SK-N-SH (cell line): Measurements from ENCODE around the gene RNU7-1. TPM values are rescaled to one million over a fixed set of nuclear protein-coding genes. Genes with fewer than 3 reads are reported as not detected.

ENCODE experiments used
- CTCF ChIA-PET: fragments of 300-600, 350-600 bp; formaldehyde crosslinking; extraction: SDS; loops from one replicate; lab custom pipeline; 2021; lab: Yijun Ruan, JAX
- POLR2A ChIA-PET: fragments of 350-600 bp; sonication (Branson Sonifier 250); formaldehyde crosslinking; extraction: SDS; loops from one replicate; lab custom pipeline; 2020; ENCODE audit warnings: antibody characterized with exemption, inconsistent platforms; lab: Yijun Ruan, JAX
- DNase-seq: peaks from one replicate; pipeline ENCODE4 v3.0.0; 2012
- H2AFZ ChIP-seq: fragments of 200-600 bp; sonication (generic); 2 replicates; pipeline ENCODE4 v1.8.1; 2016; ENCODE audit warnings: antibody characterized with exemption, mild to moderate bottlenecking, low read depth
- H3F3A ChIP-seq: fragments of 200-600 bp; sonication (generic); replicated peaks from 2 replicates; pipeline ENCODE3; 2016; ENCODE audit warnings: antibody characterized with exemption, mild to moderate bottlenecking; ENCODE audit not compliant: insufficient read depth
- H3K27ac ChIP-seq, 2 experiments: fragments of 200-500 bp in 1 of 2; fragments of 200-600 bp in 1 of 2; sonication (Bioruptor generic) in 1 of 2; sonication (generic), shearing (Covaris generic) in 1 of 2; 2 replicates each; pipeline versions ENCODE4 v1.5.1 to v1.6.1; 2014 to 2016; ENCODE audit warnings: low read depth in 2 of 2, inconsistent platforms in 1 of 2, low read length in 1 of 2, mild to moderate bottlenecking in 1 of 2, mixed read lengths in 1 of 2
- H3K27me3 ChIP-seq: fragments of 200-600 bp; sonication (generic), shearing (Covaris generic); 2 replicates; pipeline ENCODE4 v1.6.1; 2016; ENCODE audit warnings: mixed run types; ENCODE audit not compliant: insufficient read depth
- H3K36me3 ChIP-seq, 2 experiments: fragments of 200-500 bp in 1 of 2; fragments of 200-600 bp in 1 of 2; sonication (Bioruptor generic) in 1 of 2; sonication (generic) in 1 of 2; replicated peaks in 1 of 2; 2 replicates each; pipeline versions ENCODE3 to v1.5.1; 2014 to 2016; ENCODE audit warnings: low read length in 1 of 2, mild to moderate bottlenecking in 1 of 2; ENCODE audit not compliant: insufficient read depth in 2 of 2, control insufficient read depth in 1 of 2
- H3K4me1 ChIP-seq, 2 experiments: fragments of 200-500 bp in 1 of 2; fragments of 200-600 bp in 1 of 2; sonication (Bioruptor generic) in 1 of 2; sonication (generic), shearing (Covaris generic) in 1 of 2; 2 replicates each; pipeline versions ENCODE4 v1.5.1 to v1.6.1; 2014 to 2016; ENCODE audit warnings: low read depth in 1 of 2, low read length in 1 of 2, mixed run types in 1 of 2; ENCODE audit not compliant: insufficient read depth in 2 of 2, control insufficient read depth in 1 of 2
- H3K4me2 ChIP-seq: fragments of 200-600 bp; sonication (generic), shearing (Covaris generic); 2 replicates; pipeline ENCODE4 v1.6.1; 2017; ENCODE audit warnings: mixed run types
- H3K4me3 ChIP-seq, 2 experiments: fragments of 200-500 bp in 1 of 2; fragments of 200-600 bp in 1 of 2; sonication (Bioruptor generic) in 1 of 2; sonication (generic), shearing (Covaris generic) in 1 of 2; 2 replicates each; pipeline versions ENCODE4 v1.5.1 to v1.8.1; 2014 to 2016; ENCODE audit warnings: low read depth in 2 of 2, inconsistent platforms in 1 of 2, low read length in 1 of 2, mild to moderate bottlenecking in 1 of 2, mixed read lengths in 1 of 2, moderate library complexity in 1 of 2
- H3K79me2 ChIP-seq: fragments of 200-600 bp; sonication (generic); 2 replicates; pipeline ENCODE4 v1.8.1; 2017; ENCODE audit warnings: mild to moderate bottlenecking; ENCODE audit not compliant: insufficient read depth
- H3K9ac ChIP-seq: fragments of 200-600 bp; sonication (generic); 2 replicates; pipeline ENCODE4 v1.6.1; 2017; ENCODE audit warnings: mixed run types
- H3K9me2 ChIP-seq: fragments of 200-600 bp; sonication (generic); 2 replicates; pipeline ENCODE4 v1.6.1; 2017; ENCODE audit warnings: mixed run types
- H3K9me3 ChIP-seq: fragments of 200-600 bp; sonication (generic); 2 replicates; pipeline ENCODE4 v1.6.1; 2017; ENCODE audit warnings: mixed run types, mild to moderate bottlenecking, moderate library complexity
- H4K20me1 ChIP-seq: fragments of 200-600 bp; sonication (generic); 2 replicates; pipeline ENCODE4 v1.6.1; 2017; ENCODE audit warnings: mild to moderate bottlenecking, mixed run types; ENCODE audit not compliant: insufficient read depth
- CHD2 ChIP-seq: fragments of 150-350 bp; IDR thresholded peaks from 2 replicates; pipeline ENCODE4 v1.6.1; 2018; ENCODE audit warnings: low read length; ENCODE audit not compliant: partially characterized antibody
- ELF1 ChIP-seq: IDR thresholded peaks from 2 replicates; pipeline ENCODE4 v1.4.0; 2012
- EP300 ChIP-seq, 2 experiments: IDR thresholded peaks; 2 replicates each; pipeline versions ENCODE4 v1.4.0 to v1.6.1; 2012; ENCODE audit warnings: borderline replicate concordance in 1 of 2, low read depth in 1 of 2, low read length in 1 of 2
- EZH2phosphoT487 ChIP-seq: fragments of 200-600 bp; sonication (generic); IDR thresholded peaks from 2 replicates; pipeline ENCODE4 v1.6.1; 2017; ENCODE audit warnings: low read depth, mixed run types, mild to moderate bottlenecking, antibody characterized with exemption, moderate library complexity, borderline replicate concordance
- GABPA ChIP-seq: IDR thresholded peaks from 2 replicates; pipeline ENCODE4 v1.4.0; 2012; ENCODE audit warnings: low read depth, mild to moderate bottlenecking
- JUND ChIP-seq: IDR thresholded peaks from 2 replicates; pipeline ENCODE4 v1.4.0; 2012
- MEF2A ChIP-seq: IDR thresholded peaks from 2 replicates; pipeline ENCODE4 v1.4.0; 2012; ENCODE audit warnings: low read depth, borderline replicate concordance
- NRF1 ChIP-seq: IDR thresholded peaks from 2 replicates; pipeline ENCODE4 v1.6.1; 2012; ENCODE audit warnings: low read depth, mild to moderate bottlenecking, low read length
- POLR2AphosphoS5 ChIP-seq: IDR thresholded peaks from 2 replicates; pipeline ENCODE4 v1.6.1; 2012; ENCODE audit warnings: low read depth, low read length
- RAD21 ChIP-seq: IDR thresholded peaks from 2 replicates; pipeline ENCODE4 v1.6.1; 2012; ENCODE audit warnings: mild to moderate bottlenecking, low read length
- RXRA ChIP-seq: IDR thresholded peaks from 2 replicates; pipeline ENCODE4 v1.4.0; 2012; ENCODE audit warnings: low read depth, mild to moderate bottlenecking, borderline replicate concordance
- TCF12 ChIP-seq: IDR thresholded peaks from 2 replicates; pipeline ENCODE4 v1.4.0; 2012
- TEAD4 ChIP-seq: IDR thresholded peaks from 2 replicates; pipeline ENCODE4 v1.4.0; 2012; ENCODE audit warnings: mild to moderate bottlenecking, borderline replicate concordance; ENCODE audit not compliant: insufficient read depth
- USF2 ChIP-seq: fragments of 150-350 bp; IDR thresholded peaks from 2 replicates; pipeline ENCODE4 v1.6.1; 2017; ENCODE audit warnings: antibody characterized with exemption, low read length, low read depth, borderline replicate concordance
- YY1 ChIP-seq: IDR thresholded peaks from 2 replicates; pipeline ENCODE4 v1.4.0; 2012; ENCODE audit warnings: low read depth, mild to moderate bottlenecking
- WGBS: methylation state at CpG from one replicate; pipeline ENCODE4 v1.1.6; 2017; ENCODE audit warnings: low lambda C conversion rate; 5-methylcytosine and 5-hydroxymethylcytosine counted together
- polyA plus RNA-seq, 3 experiments: library from polyadenylated mRNA; depleted of rRNA; stranded (reverse); fragments of >200 nt; gene quantifications; 2 replicates each; pipeline ENCODE4 v1.2.3, GENCODE V29; 2012
- TF ChIP-seq, protein P1 (sequence below): fragments of 150-350 bp; IDR thresholded peaks from 2 replicates; pipeline ENCODE4 v1.6.1; 2016; ENCODE audit warnings: mild to moderate bottlenecking, low read depth, low read length
- TF ChIP-seq, protein P2 (sequence below): IDR thresholded peaks from 2 replicates; pipeline ENCODE4 v1.4.0; 2012; ENCODE audit warnings: low read depth
- TF ChIP-seq, protein P3 (sequence below): IDR thresholded peaks from 2 replicates; pipeline ENCODE4 v1.4.0; 2012; ENCODE audit warnings: low read depth, borderline replicate concordance
- TF ChIP-seq, protein P4 (sequence below): IDR thresholded peaks from 2 replicates; pipeline ENCODE4 v1.6.1; 2012; ENCODE audit warnings: mild to moderate bottlenecking, low read depth, low read length, moderate library complexity

The RNU7-1 gene
- polyA plus RNA-seq, 1 of the 3 experiments (the other 2 are of a cell fraction) = not detected

- Histone ChIP-seq H3K27me3 (no peaks in the 10 kb centered on the region), H3K79me2 (peaks cover 11% of the 10 kb centered on the region), H3K27ac (no peak overlapping the region), H3K9ac (no peak overlapping the region), H3K9me3 (no peaks in the 10 kb centered on the region), H4K20me1 (no peaks in the 10 kb centered on the region), H3K36me3 (peaks cover 49 to 74% of the 10 kb centered on the region in 2 experiments)
- DNase-seq = no peak
- WGBS = 93% methylated on average over 10 of the region's 10 CpGs
- CTCF ChIA-PET = interaction anchor here (0.8 to 1.9 kb wide), 5 partner anchors 9 to 131 kb away, joined by 3 to 6 read pairs (median 4); partner anchors contain the start of gene C1R
- TF ChIP-seq, protein P1, sequence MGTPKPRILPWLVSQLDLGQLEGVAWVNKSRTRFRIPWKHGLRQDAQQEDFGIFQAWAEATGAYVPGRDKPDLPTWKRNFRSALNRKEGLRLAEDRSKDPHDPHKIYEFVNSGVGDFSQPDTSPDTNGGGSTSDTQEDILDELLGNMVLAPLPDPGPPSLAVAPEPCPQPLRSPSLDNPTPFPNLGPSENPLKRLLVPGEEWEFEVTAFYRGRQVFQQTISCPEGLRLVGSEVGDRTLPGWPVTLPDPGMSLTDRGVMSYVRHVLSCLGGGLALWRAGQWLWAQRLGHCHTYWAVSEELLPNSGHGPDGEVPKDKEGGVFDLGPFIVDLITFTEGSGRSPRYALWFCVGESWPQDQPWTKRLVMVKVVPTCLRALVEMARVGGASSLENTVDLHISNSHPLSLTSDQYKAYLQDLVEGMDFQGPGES = no peak
- TF ChIP-seq, protein P2, sequence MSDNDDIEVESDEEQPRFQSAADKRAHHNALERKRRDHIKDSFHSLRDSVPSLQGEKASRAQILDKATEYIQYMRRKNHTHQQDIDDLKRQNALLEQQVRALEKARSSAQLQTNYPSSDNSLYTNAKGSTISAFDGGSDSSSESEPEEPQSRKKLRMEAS = no peak
- TF ChIP-seq RXRA = no peak
- no peak for TF ChIP-seq POLR2AphosphoS5
- TF ChIP-seq EP300 (IDR thresholded peaks at IDR 0.05; ENCODE audit: borderline replicate concordance in 1 of 2, low read depth in 1 of 2, low read length in 1 of 2) = no peak
- TF ChIP-seq NRF1 = no peak
- no peak for TF ChIP-seq TCF12
- TF ChIP-seq, protein P3, sequence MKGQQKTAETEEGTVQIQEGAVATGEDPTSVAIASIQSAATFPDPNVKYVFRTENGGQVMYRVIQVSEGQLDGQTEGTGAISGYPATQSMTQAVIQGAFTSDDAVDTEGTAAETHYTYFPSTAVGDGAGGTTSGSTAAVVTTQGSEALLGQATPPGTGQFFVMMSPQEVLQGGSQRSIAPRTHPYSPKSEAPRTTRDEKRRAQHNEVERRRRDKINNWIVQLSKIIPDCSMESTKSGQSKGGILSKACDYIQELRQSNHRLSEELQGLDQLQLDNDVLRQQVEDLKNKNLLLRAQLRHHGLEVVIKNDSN = no peak
- no peak for TF ChIP-seq YY1
- TF ChIP-seq JUND = no peak
- TF ChIP-seq, all 33 proteins: peak for 0
- Histone ChIP-seq H3K4me1 (no peaks in the 10 kb centered on the region; a peak in 1 of 4 replicates), H2AFZ (no peak overlapping the region), H3K4me3 (no peak overlapping the region), H3K9me2 (no peaks in the 10 kb centered on the region), H3F3A (no peaks in the 10 kb centered on the region), H3K4me2 (no peak overlapping the region)
- POLR2A ChIA-PET = interaction anchor here (0.6 kb wide), 1 partner anchor 19 kb away, joined by 4 read pairs; no protein-coding TSS in a partner anchor
Observed at GRCh38 chr12:6977653-6978052, 34.0 kb downstream of the RNU7-1 start.

DNA sequence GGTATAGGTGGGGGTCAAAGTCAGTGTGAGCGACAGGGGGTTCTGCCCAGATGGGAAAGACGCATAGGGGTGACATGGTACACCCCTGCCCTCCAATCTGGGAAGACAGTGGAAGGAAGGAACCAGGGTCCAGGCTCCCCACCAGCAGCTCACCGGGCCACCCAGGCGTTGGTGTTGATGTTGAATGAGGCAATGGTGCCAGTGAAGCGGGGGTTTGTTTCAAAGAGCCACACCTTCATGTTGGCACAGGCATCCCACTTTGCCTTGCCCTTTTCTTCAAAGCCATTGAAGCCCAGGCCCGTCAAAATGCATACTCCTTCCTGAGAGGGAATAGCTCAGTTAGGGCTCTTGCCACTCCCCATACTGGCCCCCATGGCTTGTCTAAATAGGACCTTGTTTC is 34.6 kb downstream of the RNU7-1 start:
- Histone ChIP-seq H3K9me3 (no peaks in the 10 kb centered on the region), H3K27me3 (no peaks in the 10 kb centered on the region), H3K9me2 (no peaks in the 10 kb centered on the region), H3K9ac (no peak overlapping the region), H3F3A (no peaks in the 10 kb centered on the region), H3K36me3 (peaks cover 49 to 77% of the 10 kb centered on the region in 2 experiments), H3K27ac (no peak overlapping the region), H2AFZ (no peak overlapping the region), H3K4me1 (no peaks in the 10 kb centered on the region), H3K4me2 (no peak overlapping the region), H3K4me3 (no peak overlapping the region), H4K20me1 (no peaks in the 10 kb centered on the region), H3K79me2 (peaks cover 6% of the 10 kb centered on the region; the same call in 1 of the 2 replicates)
- ChIA-PET CTCF (interaction anchor here (0.8 to 1.9 kb wide), 4 partner anchors 10 to 130 kb away, joined by 3 to 6 read pairs (median 4); partner anchors contain the start of gene C1R), POLR2A (interaction anchor here (0.5 kb wide), 1 partner anchor 9 kb away, joined by 3 read pairs; no protein-coding TSS in a partner anchor)
- no peak for DNase-seq
- 98% methylated on average over 5 of the region's 6 CpGs for WGBS
- TF ChIP-seq RAD21 (no peak), USF2 (no peak), MEF2A (no peak), TCF12 (no peak), TEAD4 (no peak), GABPA (no peak), CHD2 (no peak), JUND (no peak), EZH2phosphoT487 (no peak), ELF1 (no peak)
- TF ChIP-seq, protein P1 = no peak
- TF ChIP-seq, protein P4, sequence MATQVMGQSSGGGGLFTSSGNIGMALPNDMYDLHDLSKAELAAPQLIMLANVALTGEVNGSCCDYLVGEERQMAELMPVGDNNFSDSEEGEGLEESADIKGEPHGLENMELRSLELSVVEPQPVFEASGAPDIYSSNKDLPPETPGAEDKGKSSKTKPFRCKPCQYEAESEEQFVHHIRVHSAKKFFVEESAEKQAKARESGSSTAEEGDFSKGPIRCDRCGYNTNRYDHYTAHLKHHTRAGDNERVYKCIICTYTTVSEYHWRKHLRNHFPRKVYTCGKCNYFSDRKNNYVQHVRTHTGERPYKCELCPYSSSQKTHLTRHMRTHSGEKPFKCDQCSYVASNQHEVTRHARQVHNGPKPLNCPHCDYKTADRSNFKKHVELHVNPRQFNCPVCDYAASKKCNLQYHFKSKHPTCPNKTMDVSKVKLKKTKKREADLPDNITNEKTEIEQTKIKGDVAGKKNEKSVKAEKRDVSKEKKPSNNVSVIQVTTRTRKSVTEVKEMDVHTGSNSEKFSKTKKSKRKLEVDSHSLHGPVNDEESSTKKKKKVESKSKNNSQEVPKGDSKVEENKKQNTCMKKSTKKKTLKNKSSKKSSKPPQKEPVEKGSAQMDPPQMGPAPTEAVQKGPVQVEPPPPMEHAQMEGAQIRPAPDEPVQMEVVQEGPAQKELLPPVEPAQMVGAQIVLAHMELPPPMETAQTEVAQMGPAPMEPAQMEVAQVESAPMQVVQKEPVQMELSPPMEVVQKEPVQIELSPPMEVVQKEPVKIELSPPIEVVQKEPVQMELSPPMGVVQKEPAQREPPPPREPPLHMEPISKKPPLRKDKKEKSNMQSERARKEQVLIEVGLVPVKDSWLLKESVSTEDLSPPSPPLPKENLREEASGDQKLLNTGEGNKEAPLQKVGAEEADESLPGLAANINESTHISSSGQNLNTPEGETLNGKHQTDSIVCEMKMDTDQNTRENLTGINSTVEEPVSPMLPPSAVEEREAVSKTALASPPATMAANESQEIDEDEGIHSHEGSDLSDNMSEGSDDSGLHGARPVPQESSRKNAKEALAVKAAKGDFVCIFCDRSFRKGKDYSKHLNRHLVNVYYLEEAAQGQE = no peak
- TF ChIP-seq, protein P3 = no peak
